NT2/D1 (cell line): ENCODE measurements around the gene RAE1.
"Not testable (repeated sequence)": the region's sequence is repeated elsewhere in the genome, so short reads cannot be mapped to it uniquely, and the experiment has no call there.

ENCODE experiments used
- DNase-seq: peaks from one replicate; pipeline ENCODE4 v3.0.0-alpha.2; 2011; ENCODE audit warnings: low read depth, low spot score
- H3K27me3 ChIP-seq: 2 replicates; pipeline ENCODE4 v1.6.0; 2011; ENCODE audit warnings: mild to moderate bottlenecking; ENCODE audit not compliant: insufficient read length, insufficient read depth
- H3K36me3 ChIP-seq: 2 replicates; pipeline ENCODE4 v1.6.1; 2011; ENCODE audit warnings: mild to moderate bottlenecking, low read length, mixed read lengths; ENCODE audit not compliant: insufficient read depth, insufficient read length
- H3K4me1 ChIP-seq: 2 replicates; pipeline ENCODE4 v1.5.1; 2011; ENCODE audit not compliant: insufficient read depth, insufficient read length
- H3K4me3 ChIP-seq: 2 replicates; pipeline ENCODE4 v1.5.1; 2011; ENCODE audit warnings: low read depth; ENCODE audit not compliant: insufficient read length
- H3K9ac ChIP-seq: 2 replicates; pipeline ENCODE4 v1.6.0; 2011; ENCODE audit warnings: low read depth; ENCODE audit not compliant: insufficient read length
- H3K9me3 ChIP-seq: 2 replicates; pipeline ENCODE4 v1.5.1; 2011; ENCODE audit warnings: mild to moderate bottlenecking, low read length; ENCODE audit not compliant: insufficient read depth
- SUZ12 ChIP-seq: IDR thresholded peaks from 2 replicates; pipeline ENCODE4 v1.6.1; 2011; ENCODE audit not compliant: insufficient read length, insufficient read depth; ENCODE audit errors: extremely low read depth
- YY1 ChIP-seq: IDR thresholded peaks from 2 replicates; pipeline ENCODE4 v1.6.1; 2011; ENCODE audit not compliant: insufficient read length, insufficient read depth
- ZNF274 ChIP-seq: IDR thresholded peaks from 2 replicates; pipeline ENCODE4 v1.6.1; 2011; ENCODE audit warnings: mild to moderate bottlenecking, low read depth, low read length

The RAE1 gene

GRCh38 chr20:57347393-57347792 lies 3.7 kb upstream of the RAE1 start:
- no peak overlapping the region for H3K9ac ChIP-seq
- TF ChIP-seq SUZ12: no peak
- DNase-seq: no peak
- H3K4me3 ChIP-seq: no peak overlapping the region
- H3K36me3 ChIP-seq: no peaks in the 10 kb centered on the region
- H3K9me3 ChIP-seq: no peaks in the 10 kb centered on the region
- H3K27me3 ChIP-seq: no peaks in the 10 kb centered on the region
- H3K4me1 ChIP-seq: no peaks in the 10 kb centered on the region

GRCh38 chr20:57348200-57348921 lies 2.7 kb upstream of the RAE1 start:
- H3K4me3 ChIP-seq, H3K9me3 ChIP-seq, H3K4me1 ChIP-seq, H3K27me3 ChIP-seq, DNase-seq, H3K36me3 ChIP-seq, H3K9ac ChIP-seq: not testable (repeated sequence)

GRCh38 chr20:57348922-57349574 lies 2.0 kb upstream of the RAE1 start:
- H3K9me3 ChIP-seq, H3K36me3 ChIP-seq, H3K4me3 ChIP-seq, H3K9ac ChIP-seq, H3K27me3 ChIP-seq, DNase-seq, H3K4me1 ChIP-seq: not testable (repeated sequence)

GRCh38 chr20:57350081-57350710 lies 859 bp upstream of the RAE1 start:
- no peaks in the 10 kb centered on the region for H3K4me1 ChIP-seq
- no peak for TF ChIP-seq YY1
- no peak for TF ChIP-seq SUZ12
- no peak for TF ChIP-seq ZNF274
- no peak for DNase-seq
- no peaks in the 10 kb centered on the region for H3K9me3 ChIP-seq
- no peak overlapping the region for H3K9ac ChIP-seq
- H3K4me3 ChIP-seq: no peak overlapping the region
- H3K27me3 ChIP-seq: no peaks in the 10 kb centered on the region
- H3K36me3 ChIP-seq: no peaks in the 10 kb centered on the region

GRCh38 chr20:57350726-57351041 lies 371 bp upstream of the RAE1 start:
- H3K4me1 ChIP-seq, H3K27me3 ChIP-seq, H3K9me3 ChIP-seq, H3K36me3 ChIP-seq, DNase-seq: not testable (repeated sequence)
- Histone ChIP-seq H3K4me3 (peak overlapping the region; percentile 100), H3K9ac (peak overlapping the region; percentile 99)

GRCh38 chr20:57352305-57352704 lies 1.2 kb downstream of the RAE1 start:
- Histone ChIP-seq H3K9ac (peak overlapping the region; percentile 99), H3K36me3 (no peaks in the 10 kb centered on the region), H3K4me3 (peak overlapping the region; percentile 100), H3K4me1 (no peaks in the 10 kb centered on the region), H3K9me3 (no peaks in the 10 kb centered on the region), H3K27me3 (no peaks in the 10 kb centered on the region)
- no peak for DNase-seq
- no peak for TF ChIP-seq ZNF274
- TF ChIP-seq YY1: no peak
- no peak for TF ChIP-seq SUZ12

GRCh38 chr20:57353351-57353750 lies 2.3 kb downstream of the RAE1 start:
- Histone ChIP-seq H3K4me1 (no peaks in the 10 kb centered on the region), H3K9ac (no peak overlapping the region), H3K9me3 (no peaks in the 10 kb centered on the region), H3K36me3 (no peaks in the 10 kb centered on the region), H3K4me3 (no peak overlapping the region), H3K27me3 (no peaks in the 10 kb centered on the region)
- DNase-seq: no peak
- TF ChIP-seq SUZ12: no peak
- no peak for TF ChIP-seq ZNF274
- no peak for TF ChIP-seq YY1

- H3K9me3 ChIP-seq: no peaks in the 10 kb centered on the region
- TF ChIP-seq YY1 (no peak), SUZ12 (no peak), ZNF274 (no peak)
- no peak overlapping the region for H3K4me3 ChIP-seq
- H3K4me1 ChIP-seq: no peaks in the 10 kb centered on the region
- DNase-seq: no peak
- H3K9ac ChIP-seq: no peak overlapping the region
- H3K27me3 ChIP-seq: no peaks in the 10 kb centered on the region
- peaks cover 53% of the 10 kb centered on the region for H3K36me3 ChIP-seq
These were observed 10.5 kb downstream of the RAE1 start for GRCh38 chr20:57361517-57361916.
